Fibroblast of pulmonary artery (primary cell): ENCODE data around the gene FUT3.

Experiments
- DNase-seq: peaks from one replicate; pipeline ENCODE4 v3.0.0-alpha.2; 2010; ENCODE audit warnings: low read depth
- H3K4me3 ChIP-seq: replicated peaks from 2 replicates; pipeline ENCODE4 v1.5.1; 2011; ENCODE audit warnings: low read depth, mild to moderate bottlenecking, control low read depth, low read length, moderate library complexity
- TF ChIP-seq, protein P1 (sequence below): IDR thresholded peaks from 2 replicates; pipeline ENCODE4 v1.5.1; 2011; ENCODE audit warnings: mild to moderate bottlenecking, control low read depth, low read length, inconsistent platforms; ENCODE audit errors: missing control alignments

The FUT3 gene

GRCh38 chr19:5820785-5821184, 30.5 kb downstream of the FUT3 start:
- TF ChIP-seq, protein P1, sequence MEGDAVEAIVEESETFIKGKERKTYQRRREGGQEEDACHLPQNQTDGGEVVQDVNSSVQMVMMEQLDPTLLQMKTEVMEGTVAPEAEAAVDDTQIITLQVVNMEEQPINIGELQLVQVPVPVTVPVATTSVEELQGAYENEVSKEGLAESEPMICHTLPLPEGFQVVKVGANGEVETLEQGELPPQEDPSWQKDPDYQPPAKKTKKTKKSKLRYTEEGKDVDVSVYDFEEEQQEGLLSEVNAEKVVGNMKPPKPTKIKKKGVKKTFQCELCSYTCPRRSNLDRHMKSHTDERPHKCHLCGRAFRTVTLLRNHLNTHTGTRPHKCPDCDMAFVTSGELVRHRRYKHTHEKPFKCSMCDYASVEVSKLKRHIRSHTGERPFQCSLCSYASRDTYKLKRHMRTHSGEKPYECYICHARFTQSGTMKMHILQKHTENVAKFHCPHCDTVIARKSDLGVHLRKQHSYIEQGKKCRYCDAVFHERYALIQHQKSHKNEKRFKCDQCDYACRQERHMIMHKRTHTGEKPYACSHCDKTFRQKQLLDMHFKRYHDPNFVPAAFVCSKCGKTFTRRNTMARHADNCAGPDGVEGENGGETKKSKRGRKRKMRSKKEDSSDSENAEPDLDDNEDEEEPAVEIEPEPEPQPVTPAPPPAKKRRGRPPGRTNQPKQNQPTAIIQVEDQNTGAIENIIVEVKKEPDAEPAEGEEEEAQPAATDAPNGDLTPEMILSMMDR = no peak
- no peak overlapping the region for H3K4me3 ChIP-seq

GRCh38 chr19:5818594-5818993, 32.7 kb downstream of the FUT3 start:
- TF ChIP-seq, protein P1 = no peak
- H3K4me3 ChIP-seq = no peak overlapping the region
- DNase-seq = no peak

More at GRCh38 chr19:5820785-5821184, 30.5 kb downstream of the FUT3 start:
- DNase-seq = no peak

DNA sequence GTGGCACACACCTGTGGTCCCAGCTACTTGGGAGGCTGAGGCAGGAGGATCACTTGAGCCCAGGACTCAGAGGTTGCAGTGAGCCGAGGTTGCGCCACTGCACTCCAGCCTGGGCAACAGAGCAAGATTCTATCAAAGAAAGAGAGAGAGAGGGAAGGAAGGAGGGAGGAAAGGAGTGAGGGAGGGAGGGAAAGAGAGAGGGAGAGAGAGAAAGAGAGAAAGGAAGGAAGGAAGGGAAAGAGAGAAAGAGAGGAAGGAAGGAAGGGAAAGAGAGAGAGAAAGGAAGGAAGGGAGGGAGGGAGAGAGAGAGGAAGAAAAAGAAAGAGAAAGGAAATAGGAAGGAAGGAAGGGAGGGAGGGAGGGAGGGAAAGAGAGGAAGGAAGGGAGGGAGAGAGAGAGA, 34.0 kb downstream of the FUT3 start:
- no peak for DNase-seq
- no peak overlapping the region for H3K4me3 ChIP-seq
- TF ChIP-seq, protein P1 = no peak

GRCh38 chr19:5814852-5815246, 36.4 kb downstream of the FUT3 start:
- H3K4me3 ChIP-seq = no peak overlapping the region
- TF ChIP-seq, protein P1 = no peak
- DNase-seq = no peak

DNA sequence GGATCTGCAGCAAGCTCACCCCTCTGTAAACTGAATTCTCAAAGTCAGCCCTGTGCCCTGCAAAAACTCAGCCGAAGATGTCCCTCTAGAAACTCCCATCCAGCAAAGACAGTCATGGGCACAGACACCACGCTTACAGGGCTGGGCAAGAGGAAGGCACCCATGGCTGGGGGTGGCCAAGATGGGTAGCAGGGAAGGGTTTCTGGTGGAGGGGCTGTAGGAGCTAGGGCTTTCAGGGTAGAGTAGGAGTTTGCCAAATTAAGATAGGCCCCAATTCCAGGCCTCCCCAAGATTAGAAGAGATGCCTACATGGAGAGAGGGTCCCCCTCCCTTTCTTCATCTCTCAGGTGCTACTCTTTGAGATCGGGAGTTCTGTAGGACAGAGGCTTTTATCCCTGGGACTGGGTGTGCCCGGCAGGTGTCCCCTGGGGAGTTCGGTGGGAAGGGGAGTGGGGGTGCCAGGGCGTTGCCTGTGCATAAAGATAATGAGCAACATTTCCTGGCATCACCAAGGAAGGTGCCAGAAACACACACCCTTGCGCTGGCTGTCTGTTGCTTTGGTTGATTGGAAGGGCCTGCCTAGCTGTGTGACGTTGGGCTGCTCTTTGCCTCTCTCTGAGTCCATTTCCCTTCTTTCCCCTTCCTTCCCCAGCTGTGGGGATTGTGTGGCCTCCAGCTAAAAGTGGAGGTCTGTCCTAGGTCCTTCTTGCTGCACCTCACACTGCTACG, 37.0 kb downstream of the FUT3 start:
- no peak for DNase-seq
- TF ChIP-seq, protein P1 = no peak
- H3K4me3 ChIP-seq = no peak overlapping the region

DNA sequence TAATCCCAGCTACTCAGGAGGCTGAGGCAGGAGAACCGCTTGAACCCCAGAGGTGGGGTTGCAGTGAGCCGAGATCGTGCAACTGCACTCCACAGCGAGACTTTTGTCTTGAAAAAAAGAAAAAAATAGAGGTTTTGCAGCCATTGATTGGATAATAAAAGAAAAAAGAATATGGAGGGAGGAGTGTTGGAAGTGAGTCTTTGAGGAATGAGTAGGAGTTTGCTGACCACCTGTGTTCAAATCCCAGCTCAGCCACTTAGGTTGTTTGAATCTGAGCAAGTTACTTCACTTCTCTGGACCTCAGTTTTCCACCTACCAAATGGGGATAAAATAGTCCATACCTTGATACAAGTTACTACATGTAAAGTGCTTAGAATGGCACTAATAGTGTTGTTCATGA, 40.1 kb downstream of the FUT3 start:
- no peak for DNase-seq
- TF ChIP-seq, protein P1 = no peak

GRCh38 chr19:5809469-5809868, 41.8 kb downstream of the FUT3 start:
- no peak overlapping the region for H3K4me3 ChIP-seq
- TF ChIP-seq, protein P1 = no peak
- DNase-seq = no peak

More for the DNA sequence above, 40.1 kb downstream of the FUT3 start:
- H3K4me3 ChIP-seq = no peak overlapping the region
